ENCODE data around the gene CLTA. TPM values are rescaled to one million over a fixed set of nuclear protein-coding genes. Genes with fewer than 3 reads are reported as not detected.
A peak's percentile ranks its signal among the peaks of the same experiment; 100 is the strongest.

CLTA gene
- 208 TPM for polyA plus RNA-seq (2013, experiment 1 of 2; ENCODE audit: insufficient read length)
- 218 TPM for polyA plus RNA-seq (2013, experiment 2 of 2; ENCODE audit: insufficient read length)

- peak; percentile 99 for DNase-seq
Measured at GRCh38 chr9:36190388-36191289, at the start of gene CLTA. Gene CLTA, plus strand, starts transcription at chr9:36190921. Its CDS starts 136 bp downstream, at chr9:36191057.

- peak; percentile 50 for DNase-seq
Measured at GRCh38 chr9:36141288-36141687, 49.4 kb upstream of the CLTA start.

GRCh38 chr9:36141761-36142160, 49.0 kb upstream of the CLTA start:
- DNase-seq: no peak

GRCh38 chr9:36142510-36143244, 48.0 kb upstream of the CLTA start:
- no peak for DNase-seq

GRCh38 chr9:36143245-36143641, 47.5 kb upstream of the CLTA start:
- no peak for DNase-seq

GRCh38 chr9:36144309-36145232, 46.1 kb upstream of the CLTA start:
- no peak for DNase-seq

- DNase-seq: no peak
Measured at GRCh38 chr9:36145970-36146369, 44.8 kb upstream of the CLTA start.

- DNase-seq: no peak
Measured at GRCh38 chr9:36146651-36147050, 44.1 kb upstream of the CLTA start.

- no peak for DNase-seq
Measured at GRCh38 chr9:36147441-36148175, 43.1 kb upstream of the CLTA start.

GRCh38 chr9:36148311-36149051, 42.2 kb upstream of the CLTA start:
- peak; percentile 98 for DNase-seq

GRCh38 chr9:36149197-36149596, 41.5 kb upstream of the CLTA start:
- DNase-seq: peak; percentile 90

- DNase-seq: peak; percentile 41
Measured at GRCh38 chr9:36150574-36151315, 40.0 kb upstream of the CLTA start.

GRCh38 chr9:36151316-36152210, 39.2 kb upstream of the CLTA start:
- peak; percentile 65 for DNase-seq

GRCh38 chr9:36152741-36153438, 37.8 kb upstream of the CLTA start:
- DNase-seq: no peak

GRCh38 chr9:36153746-36154145, 37.0 kb upstream of the CLTA start:
- DNase-seq: no peak

- peak; percentile 44 for DNase-seq
Measured at GRCh38 chr9:36154331-36154952, 36.3 kb upstream of the CLTA start.

- no peak for DNase-seq
Measured at GRCh38 chr9:36156116-36156515, 34.6 kb upstream of the CLTA start.

GRCh38 chr9:36158122-36158521, 32.6 kb upstream of the CLTA start:
- no peak for DNase-seq

All from fibroblast of skin of scalp (primary cell).